Transverse colon (tissue), 4 donors: ENCODE measurements around the gene CHN1. TPM values are rescaled to one million over a fixed set of nuclear protein-coding genes. Genes with fewer than 3 reads are reported as not detected.

Source experiments
- DNase-seq: peaks from one replicate; pipeline ENCODE4 v3.0.0-alpha.2; 2019
- H3K27ac ChIP-seq, 4 donors: fragments of 200-600 bp; sonication (generic); 2 replicates each; pipeline ENCODE4 v1.5.1; 2016 to 2018; ENCODE audit warnings: inconsistent platforms in 4 of 4
- H3K27me3 ChIP-seq: fragments of 200-600 bp; sonication (generic); 2 replicates; pipeline ENCODE4 v1.5.1; 2017; ENCODE audit warnings: inconsistent platforms
- H3K36me3 ChIP-seq, 4 donors: fragments of 200-600 bp; sonication (generic); 2 replicates each; pipeline ENCODE4 v1.5.1; 2017 to 2019; ENCODE audit warnings: inconsistent platforms in 4 of 4
- H3K4me1 ChIP-seq, 4 donors: fragments of 200-600 bp; sonication (generic); 2 replicates each; pipeline ENCODE4 v1.5.1; 2017 to 2020; ENCODE audit warnings: inconsistent platforms in 4 of 4
- H3K4me3 ChIP-seq, 4 donors: fragments of 200-600 bp; sonication (generic); 1 replicate in 1 of 4; 2 replicates in 3 of 4; pipeline versions ENCODE4 v1.5.1 to v1.6.1; 2017 to 2019; ENCODE audit warnings: inconsistent platforms in 4 of 4
- H3K9me3 ChIP-seq, 2 donors: fragments of 200-600 bp; sonication (generic); 2 replicates each; pipeline ENCODE4 v1.5.1; 2017 to 2019; ENCODE audit warnings: inconsistent platforms in 2 of 2
- EP300 ChIP-seq: sonication (generic); formaldehyde crosslinking; IDR thresholded peaks from one replicate; pipeline ENCODE4 v1.6.1; 2017; ENCODE audit warnings: antibody characterized with exemption, low read depth
- POLR2A ChIP-seq: fragments of 450-650 bp; IDR thresholded peaks from one replicate; pipeline ENCODE4 v1.6.1; 2016; ENCODE audit warnings: antibody characterized with exemption, mild to moderate bottlenecking, moderate library complexity
- POLR2AphosphoS5 ChIP-seq, 3 donors: sonication (generic); formaldehyde crosslinking; IDR thresholded peaks; one replicate each; pipeline ENCODE4 v1.6.1; 2016; ENCODE audit warnings: antibody characterized with exemption in 3 of 3
- WGBS, 2 donors: methylation state at CpG; one replicate each; pipeline ENCODE4 v1.1.5; 2018; ENCODE audit warnings: low coverage in 1 of 2; 5-methylcytosine and 5-hydroxymethylcytosine counted together
- in situ Hi-C, 4 donors: fragments of 200-750 bp; cut with MboI; loops; one replicate each; pipeline versions ENCODE4 v1.15.0 to v1.15.1; 2017; ENCODE audit warnings: low sequenced_read_pairs in 3 of 4, low pct_ligation_motif_present in 1 of 4, low pct_unique_long_range_greater_than_20kb in 1 of 4
- intact Hi-C: fragments of 100-400 bp; cut with DNase I; formaldehyde crosslinking; loops from one replicate; pipeline ENCODE4 v1.15.1; 2023; ENCODE audit warnings: low total_unique reads
- total RNA-seq, 4 donors: library from RNA; depleted of rRNA; stranded (reverse); fragments of >200 nt; gene quantifications; one replicate each; pipeline ENCODE4 v1.1.0, GENCODE V29; 2016
- TF ChIP-seq, protein P1 (sequence below), 5 experiments: fragments of 200-600 bp in 3 of 5; fragments of 450-650 bp in 2 of 5; sonication (generic) in 3 of 5; IDR thresholded peaks; 1 replicate in 2 of 5; 2 replicates in 3 of 5; pipeline ENCODE4 v1.5.1; 2016 to 2017; ENCODE audit warnings: antibody characterized with exemption in 5 of 5, inconsistent platforms in 3 of 5, mild to moderate bottlenecking in 2 of 5, moderate library complexity in 1 of 5

Gene CHN1
- total RNA-seq, 4 donors from 2014 or later = 1.6 to 3.2 (median 3.0) TPM; not detected in 1

DNA sequence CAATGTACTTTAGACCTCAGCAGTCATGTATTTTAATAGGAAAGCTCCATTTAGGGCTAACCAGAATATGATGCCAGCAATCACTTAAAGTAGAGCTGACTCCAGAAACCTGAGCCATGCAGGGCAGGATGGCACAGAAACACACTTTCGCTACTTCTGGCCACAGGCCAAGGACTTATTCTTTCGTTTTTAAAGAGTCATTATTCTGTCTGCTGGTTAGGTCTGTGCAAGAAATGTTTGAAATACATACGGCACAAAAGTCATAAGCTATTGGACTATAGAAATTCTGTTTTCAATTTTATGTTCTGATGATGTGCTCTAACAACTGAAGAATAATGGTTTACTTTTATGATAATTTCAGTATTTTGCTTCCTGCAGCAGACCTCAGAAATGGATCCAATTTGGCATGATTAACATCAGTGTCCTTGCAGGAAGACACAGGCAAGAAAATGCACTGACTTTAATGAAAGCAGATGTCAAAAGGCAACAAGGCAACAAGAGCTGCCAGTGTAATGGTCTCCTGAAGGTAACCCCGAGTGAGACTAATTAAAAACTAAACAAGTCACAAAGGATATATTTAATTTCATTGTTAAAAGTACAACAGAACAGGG, 126.5 kb downstream of the CHN1 start:
- 32 to 33% methylated on average over 4 of the region's 4 CpGs for WGBS, 2 donors
- Histone ChIP-seq H3K27me3 (no peaks in the 10 kb centered on the region), H3K36me3 (no peaks in the 10 kb centered on the region), H3K9me3 (no peaks in the 10 kb centered on the region), H3K4me1 (no peaks in the 10 kb centered on the region), H3K4me3 (peak overlapping the region in 3 of 4 donors; percentile 7 to 22 (median 10)), H3K27ac (no peak overlapping the region)
- intact Hi-C loops = no loop called here
- no peak for DNase-seq
- in situ Hi-C loops = no loop called here
- TF ChIP-seq EP300 (no peak), POLR2AphosphoS5 (IDR thresholded peaks at IDR 0.05) (no peak), POLR2A (no peak)
- TF ChIP-seq, protein P1, sequence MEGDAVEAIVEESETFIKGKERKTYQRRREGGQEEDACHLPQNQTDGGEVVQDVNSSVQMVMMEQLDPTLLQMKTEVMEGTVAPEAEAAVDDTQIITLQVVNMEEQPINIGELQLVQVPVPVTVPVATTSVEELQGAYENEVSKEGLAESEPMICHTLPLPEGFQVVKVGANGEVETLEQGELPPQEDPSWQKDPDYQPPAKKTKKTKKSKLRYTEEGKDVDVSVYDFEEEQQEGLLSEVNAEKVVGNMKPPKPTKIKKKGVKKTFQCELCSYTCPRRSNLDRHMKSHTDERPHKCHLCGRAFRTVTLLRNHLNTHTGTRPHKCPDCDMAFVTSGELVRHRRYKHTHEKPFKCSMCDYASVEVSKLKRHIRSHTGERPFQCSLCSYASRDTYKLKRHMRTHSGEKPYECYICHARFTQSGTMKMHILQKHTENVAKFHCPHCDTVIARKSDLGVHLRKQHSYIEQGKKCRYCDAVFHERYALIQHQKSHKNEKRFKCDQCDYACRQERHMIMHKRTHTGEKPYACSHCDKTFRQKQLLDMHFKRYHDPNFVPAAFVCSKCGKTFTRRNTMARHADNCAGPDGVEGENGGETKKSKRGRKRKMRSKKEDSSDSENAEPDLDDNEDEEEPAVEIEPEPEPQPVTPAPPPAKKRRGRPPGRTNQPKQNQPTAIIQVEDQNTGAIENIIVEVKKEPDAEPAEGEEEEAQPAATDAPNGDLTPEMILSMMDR (IDR thresholded peaks at IDR 0.05) = no peak

DNA sequence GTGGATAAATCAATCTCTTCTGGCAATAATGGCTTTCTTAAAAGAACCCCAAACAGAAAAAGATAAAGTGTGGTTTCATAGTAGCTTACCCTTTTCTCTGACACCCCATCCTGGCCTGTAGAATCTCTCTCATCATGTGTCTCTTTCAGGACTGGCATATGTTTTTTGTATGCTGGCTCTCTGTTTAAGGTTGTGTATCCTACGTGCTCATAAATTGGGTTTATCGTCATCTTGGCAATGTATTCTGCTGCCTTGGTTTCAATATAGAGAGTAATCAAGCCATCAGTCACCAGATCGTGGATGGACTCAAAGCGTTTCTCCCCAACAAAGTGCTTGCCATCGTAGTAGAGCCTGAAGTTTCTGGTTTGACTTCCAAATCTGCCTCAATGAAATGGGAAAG, 127.4 kb downstream of the CHN1 start:
- no peaks in the 10 kb centered on the region for H3K9me3 ChIP-seq
- 69 to 78% methylated on average over 5 of the region's 5 CpGs for WGBS, 2 donors
- TF ChIP-seq POLR2AphosphoS5 (IDR thresholded peaks at IDR 0.05) = no peak
- TF ChIP-seq, protein P1 (IDR thresholded peaks at IDR 0.05) = no peak
- no peak for TF ChIP-seq POLR2A
- no peak for TF ChIP-seq EP300
- no peaks in the 10 kb centered on the region for H3K36me3 ChIP-seq
- intact Hi-C loops = no loop called here
- no peak overlapping the region for H3K4me3 ChIP-seq
- no peaks in the 10 kb centered on the region for H3K4me1 ChIP-seq
- DNase-seq = no peak
- in situ Hi-C loops = no loop called here
- no peak overlapping the region for H3K27ac ChIP-seq
- no peaks in the 10 kb centered on the region for H3K27me3 ChIP-seq

DNA sequence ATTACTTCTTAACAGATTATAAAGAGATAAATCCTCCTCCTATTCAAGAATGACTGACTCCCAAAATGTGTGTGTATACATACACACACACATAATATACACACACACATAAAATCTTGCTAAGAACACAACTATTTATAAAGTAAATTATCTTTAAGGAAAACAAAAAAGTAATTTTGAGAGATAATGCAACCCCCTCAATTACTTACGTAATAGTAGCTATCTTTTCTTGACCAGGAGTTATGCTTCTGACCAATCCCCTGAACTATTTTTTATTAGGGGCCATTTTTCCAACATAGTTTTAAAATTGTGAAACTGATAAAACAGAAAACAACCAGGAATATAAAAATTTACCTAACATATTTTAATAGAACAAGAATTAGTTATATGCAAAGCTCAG, 127.9 kb downstream of the CHN1 start:
- WGBS, 2 donors = 87 to 100% methylated on average over 1 of the region's 1 CpG
- no peaks in the 10 kb centered on the region for H3K36me3 ChIP-seq
- H3K4me3 ChIP-seq = no peak overlapping the region
- no peaks in the 10 kb centered on the region for H3K9me3 ChIP-seq
- in situ Hi-C loops (no loop called here), intact Hi-C loops (no loop called here)
- TF ChIP-seq EP300 = no peak
- TF ChIP-seq POLR2A = no peak
- TF ChIP-seq, protein P1 (IDR thresholded peaks at IDR 0.05) = no peak
- no peaks in the 10 kb centered on the region for H3K4me1 ChIP-seq
- no peaks in the 10 kb centered on the region for H3K27me3 ChIP-seq
- no peak overlapping the region for H3K27ac ChIP-seq
- no peak for DNase-seq

DNA sequence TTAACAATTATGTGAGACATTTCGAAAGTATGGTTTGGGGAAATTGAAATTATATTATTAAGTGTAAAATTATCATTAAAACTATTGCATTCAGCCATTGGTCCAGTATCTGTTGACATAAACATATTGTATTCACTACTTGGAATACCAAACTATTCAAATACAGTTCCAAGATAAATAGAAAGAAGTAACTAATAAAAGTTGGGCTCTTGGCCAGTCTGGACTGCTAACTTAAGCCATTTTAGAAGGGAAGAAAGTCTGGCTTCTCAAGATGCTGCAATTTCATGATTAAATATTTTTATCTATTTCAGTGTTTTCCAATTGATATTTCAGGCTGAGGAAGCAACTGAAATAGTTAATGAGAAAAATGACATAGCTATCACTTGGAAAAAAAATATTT, 131.1 kb downstream of the CHN1 start:
- DNase-seq = no peak
- Histone ChIP-seq H3K36me3 (no peaks in the 10 kb centered on the region), H3K4me1 (no peaks in the 10 kb centered on the region), H3K9me3 (no peaks in the 10 kb centered on the region), H3K27me3 (no peaks in the 10 kb centered on the region), H3K4me3 (no peak overlapping the region), H3K27ac (no peak overlapping the region)
- TF ChIP-seq POLR2AphosphoS5 (IDR thresholded peaks at IDR 0.05) (no peak), POLR2A (no peak), EP300 (no peak)
- TF ChIP-seq, protein P1 (IDR thresholded peaks at IDR 0.05) = no peak
- in situ Hi-C loops (no loop called here), intact Hi-C loops (no loop called here)
- 0 to 33% methylated on average over 1 of the region's 1 CpG for WGBS, 2 donors
